ENCODE results near the gene ANTXR1.

DNA sequence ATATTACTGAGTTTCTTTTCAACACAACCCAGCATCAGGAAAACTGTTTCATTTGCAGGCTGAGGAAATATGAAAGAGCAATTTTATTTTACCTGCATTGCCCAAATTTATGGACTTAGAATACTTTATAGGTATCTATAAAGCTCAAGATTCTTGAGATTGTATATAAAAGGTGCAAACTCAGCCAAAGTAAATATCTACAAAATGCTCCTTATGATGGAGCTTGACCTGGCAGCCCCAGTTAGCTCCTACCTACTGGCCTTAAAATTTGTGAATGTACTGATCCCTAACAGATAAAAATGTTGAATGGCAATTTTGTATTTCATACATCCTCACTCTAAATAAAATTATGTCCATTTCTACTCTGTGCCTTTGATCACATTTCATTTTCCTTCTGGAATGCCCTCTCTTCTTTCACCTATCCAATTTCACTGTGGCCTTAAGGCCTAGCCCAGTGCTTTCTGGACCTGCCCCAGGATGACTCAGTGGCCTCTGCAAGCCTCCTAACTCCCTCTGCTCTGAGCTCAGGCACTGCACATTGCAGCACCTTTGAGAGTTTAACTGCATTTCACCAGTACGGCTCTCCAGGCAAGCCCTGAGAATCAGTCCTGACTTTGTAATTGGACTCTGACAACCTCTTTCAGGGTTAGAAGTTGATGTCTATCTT, 125.9 kb downstream of the ANTXR1 start:
- TF ChIP-seq POLR2A (IDR thresholded peaks at IDR 0.05; ENCODE audit: low read depth, low read length), result no peak
- TF ChIP-seq SPI1 (IDR thresholded peaks at IDR 0.05; ENCODE audit: low read depth, low read length), result no peak
- no peak for TF ChIP-seq PAX5 (IDR thresholded peaks at IDR 0.05; ENCODE audit: insufficient read depth, low read length, severe bottlenecking)
- no peak for TF ChIP-seq POLR2AphosphoS5 (IDR thresholded peaks at IDR 0.05; ENCODE audit: low read depth, low read length)
- no peak for TF ChIP-seq TAF1 (IDR thresholded peaks at IDR 0.05; ENCODE audit: low read depth, low read length)
- no peak for TF ChIP-seq POU2F2 (IDR thresholded peaks at IDR 0.05; ENCODE audit: low read depth, low read length)
